Activated naive CD4-positive, alpha-beta T cell treated with anti-CD3 and anti-CD28 coated beads, Interleukin-2, amount 50 U/mL, for 72 hours (primary cell): ENCODE measurements around the gene DNAJC22. TPM values are rescaled to one million over a fixed set of nuclear protein-coding genes. Genes with fewer than 3 reads are reported as not detected.

Source experiments
- ATAC-seq, 2 donors: fragments of 150-1000 bp; cut with Tn5 transposase; 2 replicates each; pipeline ENCODE4 v1.10.0; 2021; ENCODE audit warnings: mild to moderate bottlenecking in 2 of 2, moderate library complexity in 2 of 2
- DNase-seq, 2 donors: peaks; one replicate each; pipeline ENCODE4 v3.0.0; 2021 to 2022; ENCODE audit warnings: low spot score in 2 of 2
- H3K27ac Mint-ChIP-seq, 2 donors: one replicate each; pipeline ENCODE4 v1.8.0; 2022; ENCODE audit warnings: mild to moderate bottlenecking in 2 of 2, mixed read lengths in 2 of 2
- H3K36me3 Mint-ChIP-seq, 2 donors: one replicate each; pipeline ENCODE4 v1.8.0; 2022; ENCODE audit warnings: mixed read lengths in 2 of 2
- H3K9me3 Mint-ChIP-seq, 2 donors: one replicate each; pipeline ENCODE4 v1.8.0; 2022; ENCODE audit warnings: mixed read lengths in 2 of 2
- total RNA-seq, 2 donors: library from RNA; stranded (reverse); gene quantifications; one replicate each; pipeline ENCODE4 v1.2.3, GENCODE V29; 2022

DNAJC22 gene
- total RNA-seq, 2 donors from 2014 or later = 0.06 to 0.11 TPM

GRCh38 chr12:49388682-49389386 is 42.1 kb downstream of the DNAJC22 start:
- H3K27ac Mint-ChIP-seq = peak overlapping the region in 1 of 2 donors; percentile 37
- DNase-seq = peak; percentile 57 to 69
- no peaks in the 10 kb centered on the region for H3K9me3 Mint-ChIP-seq
- H3K36me3 Mint-ChIP-seq = no peaks in the 10 kb centered on the region
- ATAC-seq = peak; percentile 73 to 75

GRCh38 chr12:49389387-49389703 is 42.7 kb downstream of the DNAJC22 start:
- H3K27ac Mint-ChIP-seq = peak overlapping the region in 1 of 2 donors; percentile 37
- no peaks in the 10 kb centered on the region for H3K9me3 Mint-ChIP-seq
- ATAC-seq = no peak
- no peaks in the 10 kb centered on the region for H3K36me3 Mint-ChIP-seq
- no peak for DNase-seq

- H3K36me3 Mint-ChIP-seq = no peaks in the 10 kb centered on the region
- DNase-seq (no peak), ATAC-seq (no peak)
- H3K9me3 Mint-ChIP-seq = no peaks in the 10 kb centered on the region
- H3K27ac Mint-ChIP-seq = no peak overlapping the region
These were observed 50.3 kb downstream of the DNAJC22 start for GRCh38 chr12:49397000-49397399.

- no peaks in the 10 kb centered on the region for H3K36me3 Mint-ChIP-seq
- no peak overlapping the region for H3K27ac Mint-ChIP-seq
- ATAC-seq (no peak), DNase-seq (no peak)
- no peaks in the 10 kb centered on the region for H3K9me3 Mint-ChIP-seq
These were observed 53.6 kb downstream of the DNAJC22 start for GRCh38 chr12:49400304-49400703.

Other genes starting within 250 kb of the DNAJC22 start
- gene LMBR1L, start 236.0 kb upstream of the DNAJC22 start, total RNA-seq = 100 to 1,000 TPM in 1 of 2 donors, 10 to 100 TPM in 1; 64.0 to 134 TPM
- 1,000 to 10,000 TPM; 2,180 to 2,388 TPM for gene TUBA1B, start 215.5 kb upstream of the DNAJC22 start, total RNA-seq
- 100 to 1,000 TPM in 1 of 2 donors, 10 to 100 TPM in 1; 37.7 to 106 TPM for gene TUBA1A, start 157.8 kb upstream of the DNAJC22 start, total RNA-seq
- gene TUBA1C, start 81.8 kb upstream of the DNAJC22 start, total RNA-seq = 100 to 1,000 TPM; 260 to 263 TPM
- not detected for gene PRPH, start 51.7 kb upstream of the DNAJC22 start, total RNA-seq
- 100 to 1,000 TPM in 1 of 2 donors, 10 to 100 TPM in 1; 67.4 to 134 TPM for gene TROAP, start 23.6 kb upstream of the DNAJC22 start, total RNA-seq
- gene C1QL4, start 9.7 kb upstream of the DNAJC22 start, total RNA-seq = not detected
- 10 to 100 TPM; 14.3 to 20.8 TPM for gene SPATS2, start 20.6 kb downstream of the DNAJC22 start, total RNA-seq
- gene KCNH3, start 192.1 kb downstream of the DNAJC22 start, total RNA-seq = 1 to 10 TPM in 1 of 2 donors, under 1 TPM in 1; 0.39 to 6.3 TPM
- gene MCRS1, start 221.3 kb downstream of the DNAJC22 start, total RNA-seq = 10 to 100 TPM; 62.8 to 70.5 TPM